HepG2 (cell line): ENCODE results near the gene TNFAIP3. TPM values are rescaled to one million over a fixed set of nuclear protein-coding genes. Genes with fewer than 3 reads are reported as not detected.

Source experiments
- ASH2L ChIP-seq: fragments of 300-600, 200-600 bp; sonication (generic); IDR thresholded peaks from 2 replicates; pipeline ENCODE4 v1.7.0; 2017; ENCODE audit warnings: low read depth, mild to moderate bottlenecking, moderate library complexity, mixed read lengths, low read length; ENCODE audit not compliant: insufficient read length
- ESRRA ChIP-seq: sonication (generic); formaldehyde crosslinking; IDR thresholded peaks from 2 replicates; pipeline ENCODE4 v1.5.1; 2020; ENCODE audit warnings: mild to moderate bottlenecking, low read depth, missing genetic modification reagents
- MED1 ChIP-seq: sonication (generic); formaldehyde crosslinking; IDR thresholded peaks from 2 replicates; pipeline ENCODE4 v1.4.0; 2020; ENCODE audit warnings: missing genetic modification reagents
- NFIC ChIP-seq: IDR thresholded peaks from 2 replicates; pipeline ENCODE4 v1.6.1; 2012; ENCODE audit warnings: mild to moderate bottlenecking, low read length, inconsistent platforms
- PAXIP1 ChIP-seq: sonication (generic); formaldehyde crosslinking; conservative IDR thresholded peaks from 2 replicates; pipeline ENCODE4 v1.4.0; 2020; ENCODE audit warnings: mild to moderate bottlenecking, missing genetic modification reagents, moderate library complexity
- POLR2AphosphoS2 ChIP-seq: IDR thresholded peaks from 2 replicates; pipeline ENCODE4 v1.6.1; 2011; ENCODE audit warnings: low read depth, low read length, improper control_type of control experiment
- RNF2 ChIP-seq: fragments of 450-650 bp; conservative IDR thresholded peaks from 2 replicates; pipeline ENCODE4 v1.6.1; 2016; ENCODE audit warnings: low read depth
- SOX5 ChIP-seq: IDR thresholded peaks from 2 replicates; pipeline ENCODE4 v1.6.1; 2016; ENCODE audit warnings: borderline replicate concordance
- TEAD3 ChIP-seq: optimal IDR thresholded peaks from 2 replicates; pipeline ENCODE3; 2016; ENCODE audit warnings: borderline replicate concordance
- TRIM24 ChIP-seq: sonication (generic); formaldehyde crosslinking; IDR thresholded peaks from 2 replicates; pipeline ENCODE4 v1.8.0; 2022; ENCODE audit warnings: mild to moderate bottlenecking, missing genetic modification reagents
- ZBTB7A ChIP-seq: sonication (generic); formaldehyde crosslinking; IDR thresholded peaks from 2 replicates; pipeline ENCODE4 v1.8.0; 2022; ENCODE audit warnings: mild to moderate bottlenecking, missing genetic modification reagents
- ZNF224 ChIP-seq: sonication (generic); formaldehyde crosslinking; IDR thresholded peaks from 2 replicates; pipeline ENCODE4 v1.5.0; 2020; ENCODE audit warnings: mild to moderate bottlenecking, missing genetic modification reagents
- ZNF576 ChIP-seq: sonication (generic); formaldehyde crosslinking; IDR thresholded peaks from 2 replicates; pipeline ENCODE4 v1.4.0; 2020; ENCODE audit warnings: mild to moderate bottlenecking, missing genetic modification reagents
- ZNF749 ChIP-seq: sonication (generic); formaldehyde crosslinking; IDR thresholded peaks from 2 replicates; pipeline ENCODE4 v1.8.0; 2022; ENCODE audit warnings: mild to moderate bottlenecking, missing genetic modification reagents, moderate library complexity, borderline replicate concordance
- ZNF83 ChIP-seq: sonication (generic); formaldehyde crosslinking; IDR thresholded peaks from 2 replicates; pipeline ENCODE4 v1.4.0; 2020; ENCODE audit warnings: missing genetic modification reagents, mild to moderate bottlenecking, borderline replicate concordance
- polyA plus RNA-seq, 8 experiments: library from polyadenylated mRNA; depleted of rRNA in 3 of 8; stranded (reverse) in 7 of 8; unstranded in 1 of 8; fragments of >200 nt; fragmentation: Illumina TruSeq in 4 of 8; extraction: Trizol in 4 of 8; gene quantifications; 2 replicates each; pipeline versions ENCODE4 v1.2.1 to v1.2.3, GENCODE V29; 2011 to 2016; ENCODE audit warnings: low read depth in 4 of 8, missing spikeins in 1 of 8, mixed read lengths in 1 of 8; ENCODE audit not compliant: insufficient read depth in 1 of 8
- total RNA-seq, 5 experiments: library from RNA; depleted of rRNA; stranded (reverse); fragments of >200 nt; fragmentation: Illumina TruSeq; extraction: Trizol; gene quantifications; 2 replicates each; pipeline ENCODE4 v1.2.3, GENCODE V29; 2016; ENCODE audit warnings: low read depth in 1 of 5
- TF ChIP-seq, protein P1 (sequence below): sonication (generic); formaldehyde crosslinking; IDR thresholded peaks from 2 replicates; pipeline ENCODE4 v1.5.0; 2020; ENCODE audit warnings: missing genetic modification reagents
- TF ChIP-seq, protein P2 (sequence below): IDR thresholded peaks from 2 replicates; pipeline ENCODE4 v1.6.1; 2016

Gene TNFAIP3
- total and polyA plus RNA-seq, 2 of the 13 experiments (the other 11 are each of a cell fraction or from before 2014, with no cell fraction given): 28.2 to 47.1 TPM

GRCh38 chr6:137848672-137849071 is 18.4 kb upstream of the TNFAIP3 start (continued):
- no peak for TF ChIP-seq ZNF576 (CRISPR knock-in tag)
- TF ChIP-seq, protein P1, sequence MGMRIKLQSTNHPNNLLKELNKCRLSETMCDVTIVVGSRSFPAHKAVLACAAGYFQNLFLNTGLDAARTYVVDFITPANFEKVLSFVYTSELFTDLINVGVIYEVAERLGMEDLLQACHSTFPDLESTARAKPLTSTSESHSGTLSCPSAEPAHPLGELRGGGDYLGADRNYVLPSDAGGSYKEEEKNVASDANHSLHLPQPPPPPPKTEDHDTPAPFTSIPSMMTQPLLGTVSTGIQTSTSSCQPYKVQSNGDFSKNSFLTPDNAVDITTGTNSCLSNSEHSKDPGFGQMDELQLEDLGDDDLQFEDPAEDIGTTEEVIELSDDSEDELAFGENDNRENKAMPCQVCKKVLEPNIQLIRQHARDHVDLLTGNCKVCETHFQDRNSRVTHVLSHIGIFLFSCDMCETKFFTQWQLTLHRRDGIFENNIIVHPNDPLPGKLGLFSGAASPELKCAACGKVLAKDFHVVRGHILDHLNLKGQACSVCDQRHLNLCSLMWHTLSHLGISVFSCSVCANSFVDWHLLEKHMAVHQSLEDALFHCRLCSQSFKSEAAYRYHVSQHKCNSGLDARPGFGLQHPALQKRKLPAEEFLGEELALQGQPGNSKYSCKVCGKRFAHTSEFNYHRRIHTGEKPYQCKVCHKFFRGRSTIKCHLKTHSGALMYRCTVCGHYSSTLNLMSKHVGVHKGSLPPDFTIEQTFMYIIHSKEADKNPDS (CRISPR knock-in tag): no peak
- TF ChIP-seq, protein P2, sequence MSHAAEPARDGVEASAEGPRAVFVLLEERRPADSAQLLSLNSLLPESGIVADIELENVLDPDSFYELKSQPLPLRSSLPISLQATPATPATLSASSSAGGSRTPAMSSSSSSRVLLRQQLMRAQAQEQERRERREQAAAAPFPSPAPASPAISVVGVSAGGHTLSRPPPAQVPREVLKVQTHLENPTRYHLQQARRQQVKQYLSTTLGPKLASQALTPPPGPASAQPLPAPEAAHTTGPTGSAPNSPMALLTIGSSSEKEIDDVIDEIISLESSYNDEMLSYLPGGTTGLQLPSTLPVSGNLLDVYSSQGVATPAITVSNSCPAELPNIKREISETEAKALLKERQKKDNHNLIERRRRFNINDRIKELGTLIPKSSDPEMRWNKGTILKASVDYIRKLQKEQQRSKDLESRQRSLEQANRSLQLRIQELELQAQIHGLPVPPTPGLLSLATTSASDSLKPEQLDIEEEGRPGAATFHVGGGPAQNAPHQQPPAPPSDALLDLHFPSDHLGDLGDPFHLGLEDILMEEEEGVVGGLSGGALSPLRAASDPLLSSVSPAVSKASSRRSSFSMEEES: peak; percentile 95
- no peak for TF ChIP-seq TRIM24 (CRISPR knock-in tag)
- no peak for TF ChIP-seq RNF2
- TF ChIP-seq ZNF83: no peak
- TF ChIP-seq NFIC: peak; percentile 47; the same call in 1 of the 2 replicates
- TF ChIP-seq ESRRA (CRISPR knock-in tag): no peak
- TF ChIP-seq ZBTB7A (CRISPR knock-in tag): no peak
- no peak for TF ChIP-seq ZNF749 (CRISPR knock-in tag)
- TF ChIP-seq SOX5 (CRISPR knock-in tag): peak; percentile 64; the same call in 1 of the 2 replicates
- TF ChIP-seq PAXIP1: peak; percentile 65
- TF ChIP-seq MED1 (CRISPR knock-in tag): peak; percentile 46; the same call in 1 of the 2 replicates
- TF ChIP-seq POLR2AphosphoS2: no peak
- TF ChIP-seq ASH2L: peak; percentile 42
- TF ChIP-seq ZNF224 (CRISPR knock-in tag): no peak
- TF ChIP-seq TEAD3: peak; percentile 96
